GM12875 (cell line): ENCODE results near the gene DNAH3.

Experiments
- H3K4me3 ChIP-seq: one replicate; pipeline ENCODE4 v1.5.1; 2011; ENCODE audit warnings: low read depth, low read length, control low read depth
- TF ChIP-seq, protein P1 (sequence below): IDR thresholded peaks from 2 replicates; pipeline ENCODE4 v1.5.1; 2011; ENCODE audit warnings: low read depth, mild to moderate bottlenecking, control low read depth, inconsistent platforms, low read length, moderate library complexity, borderline replicate concordance; ENCODE audit not compliant: insufficient read depth

Gene DNAH3

DNA sequence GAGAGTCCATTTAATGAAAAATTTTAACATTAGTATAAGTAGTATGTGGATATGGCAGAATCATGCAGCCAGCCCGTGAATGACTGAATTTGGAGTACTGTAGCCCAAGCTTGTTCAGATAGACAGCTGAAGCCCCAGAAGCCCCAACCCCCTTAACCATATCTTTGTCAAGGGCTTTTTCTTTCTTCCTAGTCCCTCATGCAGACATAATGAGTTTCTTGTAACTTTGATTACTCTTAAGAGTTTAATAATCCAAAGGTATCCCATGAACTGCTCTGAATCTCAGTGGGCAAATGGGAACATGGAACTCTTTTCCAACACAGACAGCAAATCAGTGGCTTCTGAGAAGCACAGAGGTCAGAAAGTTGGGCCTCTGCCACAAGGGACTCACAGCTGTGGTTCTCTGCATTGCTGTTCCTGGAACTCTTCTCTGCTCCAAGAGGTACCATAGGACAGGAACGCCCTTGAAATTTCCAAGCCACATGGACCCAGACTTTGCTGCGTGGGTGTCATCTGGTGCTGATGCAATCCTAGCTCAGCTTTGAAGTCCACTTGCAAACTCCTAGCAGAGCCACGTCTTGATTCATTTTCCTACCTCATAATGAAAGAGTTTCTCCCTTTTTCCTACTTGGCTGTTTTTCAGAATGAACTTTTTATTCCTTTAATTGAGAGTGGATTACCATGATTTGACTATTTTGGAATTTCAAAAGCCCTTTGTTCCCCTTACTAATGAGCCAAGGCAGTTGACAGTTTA is 232.0 kb downstream of the DNAH3 start:
- TF ChIP-seq, protein P1, sequence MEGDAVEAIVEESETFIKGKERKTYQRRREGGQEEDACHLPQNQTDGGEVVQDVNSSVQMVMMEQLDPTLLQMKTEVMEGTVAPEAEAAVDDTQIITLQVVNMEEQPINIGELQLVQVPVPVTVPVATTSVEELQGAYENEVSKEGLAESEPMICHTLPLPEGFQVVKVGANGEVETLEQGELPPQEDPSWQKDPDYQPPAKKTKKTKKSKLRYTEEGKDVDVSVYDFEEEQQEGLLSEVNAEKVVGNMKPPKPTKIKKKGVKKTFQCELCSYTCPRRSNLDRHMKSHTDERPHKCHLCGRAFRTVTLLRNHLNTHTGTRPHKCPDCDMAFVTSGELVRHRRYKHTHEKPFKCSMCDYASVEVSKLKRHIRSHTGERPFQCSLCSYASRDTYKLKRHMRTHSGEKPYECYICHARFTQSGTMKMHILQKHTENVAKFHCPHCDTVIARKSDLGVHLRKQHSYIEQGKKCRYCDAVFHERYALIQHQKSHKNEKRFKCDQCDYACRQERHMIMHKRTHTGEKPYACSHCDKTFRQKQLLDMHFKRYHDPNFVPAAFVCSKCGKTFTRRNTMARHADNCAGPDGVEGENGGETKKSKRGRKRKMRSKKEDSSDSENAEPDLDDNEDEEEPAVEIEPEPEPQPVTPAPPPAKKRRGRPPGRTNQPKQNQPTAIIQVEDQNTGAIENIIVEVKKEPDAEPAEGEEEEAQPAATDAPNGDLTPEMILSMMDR = no peak
- H3K4me3 ChIP-seq = no peak overlapping the region

DNA sequence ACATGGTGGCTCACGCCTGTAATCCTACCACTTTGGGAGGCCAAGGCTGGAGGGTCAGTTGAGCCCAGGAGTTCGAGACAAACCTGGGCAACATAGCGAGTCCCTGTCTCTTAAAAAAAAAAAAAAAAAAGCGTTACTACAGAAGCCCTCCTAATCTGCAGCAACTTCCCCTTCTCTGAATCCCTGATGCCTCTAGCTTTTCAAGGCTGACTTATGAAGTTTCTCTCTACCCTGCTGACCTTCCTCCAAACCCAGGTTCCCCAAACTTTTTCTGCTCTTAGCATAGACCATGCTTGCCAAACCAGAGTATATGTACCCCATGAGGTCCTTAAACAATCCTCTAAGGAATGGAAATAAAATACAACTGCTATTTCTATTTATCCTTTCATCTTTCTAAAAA is 233.7 kb downstream of the DNAH3 start:
- H3K4me3 ChIP-seq = no peak overlapping the region
- TF ChIP-seq, protein P1 = no peak

DNA sequence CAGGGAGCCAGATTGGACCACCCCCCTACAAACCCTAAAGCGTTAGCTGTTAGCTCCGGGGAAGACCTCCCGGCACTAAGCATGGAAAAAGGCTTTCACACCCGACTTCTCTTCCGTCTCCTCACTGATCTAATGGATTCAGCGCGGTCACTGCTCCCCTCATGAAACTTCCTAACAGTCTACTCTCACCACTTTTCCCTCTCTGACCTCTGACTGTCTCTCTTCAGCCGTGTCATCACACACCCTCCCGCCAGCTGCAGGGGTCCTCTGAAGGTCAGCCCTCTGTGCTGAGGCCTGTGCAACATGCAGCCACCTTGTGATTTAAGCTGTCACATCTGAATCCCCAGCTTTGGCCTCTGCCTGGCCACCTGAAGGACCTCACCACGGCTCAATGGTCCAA is 234.4 kb downstream of the DNAH3 start:
- TF ChIP-seq, protein P1 = no peak
- H3K4me3 ChIP-seq = no peak overlapping the region

DNA sequence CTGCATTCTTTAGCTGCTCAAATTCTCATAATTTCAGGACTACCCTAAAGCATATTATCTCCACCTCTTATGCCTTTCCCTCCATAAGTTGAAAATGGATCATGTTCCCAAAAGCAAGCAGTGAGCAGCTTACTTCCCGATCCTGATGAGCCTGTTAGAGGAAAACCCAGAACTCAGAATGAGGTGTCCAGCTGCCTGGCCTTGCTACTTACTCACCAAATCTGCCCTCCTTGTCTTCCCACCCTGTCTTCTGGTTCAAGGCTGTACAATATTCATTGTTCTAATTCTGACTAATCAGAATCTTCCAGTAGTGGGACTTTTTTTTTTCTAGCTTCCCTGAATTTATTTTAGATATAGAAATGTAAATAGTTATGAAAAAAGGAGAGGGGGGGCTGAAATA is 239.3 kb downstream of the DNAH3 start:
- no peak overlapping the region for H3K4me3 ChIP-seq
- TF ChIP-seq, protein P1 = no peak

DNA sequence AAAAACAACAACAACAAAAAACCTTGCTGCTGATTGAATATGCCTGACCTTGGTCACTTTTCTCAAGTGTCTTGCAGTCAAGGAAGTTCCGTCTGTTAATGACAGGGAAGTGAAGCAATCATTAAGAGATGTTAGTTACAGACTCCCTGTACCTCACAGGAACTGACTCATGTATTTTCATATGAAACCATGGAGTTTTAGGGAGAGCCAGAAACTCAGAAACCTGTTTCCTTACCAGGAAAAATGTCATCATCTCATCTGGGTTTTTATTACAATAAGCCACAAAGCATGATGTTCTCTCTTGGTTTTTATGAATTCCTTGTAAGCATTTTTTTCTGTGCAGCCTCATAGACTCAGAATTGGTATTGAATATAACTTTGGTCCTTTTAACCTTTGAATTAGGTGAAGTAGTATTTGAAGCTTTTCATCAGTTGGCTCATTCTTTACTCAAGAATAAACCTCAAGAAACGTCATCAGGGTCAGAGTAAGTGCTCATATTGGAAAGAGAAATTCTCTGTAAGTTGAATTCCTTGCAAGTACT is 239.8 kb downstream of the DNAH3 start:
- H3K4me3 ChIP-seq = no peak overlapping the region

DNA sequence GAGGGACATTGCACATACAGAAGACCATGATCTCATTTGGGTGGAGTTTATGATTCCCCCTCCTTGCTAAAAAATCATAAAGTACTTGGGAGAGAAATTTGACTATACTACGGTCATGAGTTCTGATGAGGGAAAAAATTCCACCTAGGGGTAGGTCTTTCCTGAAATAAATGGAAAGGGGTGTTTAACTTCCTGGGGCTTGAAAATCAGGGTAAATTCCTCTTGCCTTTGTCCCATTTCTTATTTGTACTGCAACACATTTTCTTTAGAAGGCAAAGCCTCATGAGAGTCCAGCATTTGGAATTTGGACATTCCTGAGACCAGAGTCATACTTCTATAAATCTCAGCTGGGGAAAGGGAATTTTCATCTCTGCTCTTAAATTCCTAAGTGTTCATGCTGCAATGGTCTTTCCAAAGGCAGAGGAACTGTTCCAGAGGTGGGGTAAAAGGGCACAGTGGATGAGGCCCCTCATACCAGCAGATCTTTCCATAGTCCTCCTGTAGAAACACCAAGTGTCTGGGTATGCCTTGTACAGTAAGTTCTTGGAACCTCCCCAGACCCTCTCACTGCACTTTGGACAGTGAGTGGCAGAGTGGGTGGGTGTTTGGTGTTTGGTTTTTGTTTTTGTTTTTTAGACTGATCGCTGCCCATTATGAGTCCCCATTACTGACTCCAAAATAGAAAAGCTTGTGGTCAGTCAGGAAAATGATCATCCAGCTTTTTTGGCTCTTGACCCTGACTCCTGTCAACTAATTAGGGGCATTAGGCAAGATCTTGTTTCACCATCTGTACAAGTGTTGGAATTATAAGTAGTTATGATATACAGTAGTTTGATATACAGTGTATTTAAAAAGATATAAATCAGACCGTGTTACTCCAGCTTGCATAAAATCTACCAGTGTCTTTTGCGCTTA is 244.0 kb downstream of the DNAH3 start:
- H3K4me3 ChIP-seq = no peak overlapping the region
- TF ChIP-seq, protein P1 = no peak

More for the DNA sequence above, 239.8 kb downstream of the DNAH3 start:
- TF ChIP-seq, protein P1 = no peak
